T-helper 2 cell treated with Interferon-gamma antibody and Interleukin-4, amounts not matched to agents 5 μg/mL and 100 μg/mL, for 36 hours (primary cell): Measurements from ENCODE around the gene TTLL11.

ENCODE experiments used
- DNase-seq: peaks from one replicate; pipeline ENCODE4 v3.0.0; 2021; ENCODE audit warnings: low spot score
- H3K27ac Mint-ChIP-seq: one replicate; pipeline ENCODE4 v1.8.0; 2021; ENCODE audit warnings: mild to moderate bottlenecking, mixed read lengths
- H3K27me3 Mint-ChIP-seq: one replicate; pipeline ENCODE4 v1.8.0; 2021; ENCODE audit warnings: low read depth, mixed read lengths
- H3K36me3 Mint-ChIP-seq: one replicate; pipeline ENCODE4 v1.8.0; 2021; ENCODE audit warnings: low read depth, mixed read lengths
- H3K4me1 Mint-ChIP-seq: one replicate; pipeline ENCODE4 v1.8.0; 2021; ENCODE audit warnings: low read depth, mixed read lengths
- H3K4me3 Mint-ChIP-seq: one replicate; pipeline ENCODE4 v1.8.0; 2022; ENCODE audit warnings: mild to moderate bottlenecking, moderate library complexity, mixed read lengths
- H3K9me3 Mint-ChIP-seq: one replicate; pipeline ENCODE4 v1.8.0; 2021; ENCODE audit warnings: mixed read lengths

Gene TTLL11

GRCh38 chr9:121815546-121816448 lies 277.3 kb downstream of the TTLL11 start:
- H3K9me3 Mint-ChIP-seq: no peaks in the 10 kb centered on the region
- no peaks in the 10 kb centered on the region for H3K27me3 Mint-ChIP-seq
- no peak for DNase-seq
- H3K36me3 Mint-ChIP-seq: no peaks in the 10 kb centered on the region
- no peaks in the 10 kb centered on the region for H3K4me1 Mint-ChIP-seq
- H3K27ac Mint-ChIP-seq: no peak overlapping the region
- H3K4me3 Mint-ChIP-seq: no peak overlapping the region

- DNase-seq: no peak
- H3K27me3 Mint-ChIP-seq: no peaks in the 10 kb centered on the region
- H3K9me3 Mint-ChIP-seq: no peaks in the 10 kb centered on the region
- no peaks in the 10 kb centered on the region for H3K4me1 Mint-ChIP-seq
- H3K4me3 Mint-ChIP-seq: no peak overlapping the region
- no peaks in the 10 kb centered on the region for H3K36me3 Mint-ChIP-seq
- H3K27ac Mint-ChIP-seq: no peak overlapping the region
Observed at GRCh38 chr9:121815084-121815483, 278.0 kb downstream of the TTLL11 start.

- H3K4me3 Mint-ChIP-seq: no peak overlapping the region
Observed at GRCh38 chr9:121814594-121814993, 278.5 kb downstream of the TTLL11 start.

GRCh38 chr9:121813519-121814210 lies 279.4 kb downstream of the TTLL11 start:
- no peaks in the 10 kb centered on the region for H3K27me3 Mint-ChIP-seq
- H3K4me1 Mint-ChIP-seq: no peaks in the 10 kb centered on the region
- H3K27ac Mint-ChIP-seq: no peak overlapping the region
- no peaks in the 10 kb centered on the region for H3K36me3 Mint-ChIP-seq
- no peak overlapping the region for H3K4me3 Mint-ChIP-seq
- DNase-seq: no peak
- H3K9me3 Mint-ChIP-seq: no peaks in the 10 kb centered on the region

More at GRCh38 chr9:121814594-121814993, 278.5 kb downstream of the TTLL11 start:
- H3K27me3 Mint-ChIP-seq: no peaks in the 10 kb centered on the region
- no peak for DNase-seq
- no peaks in the 10 kb centered on the region for H3K9me3 Mint-ChIP-seq
- H3K4me1 Mint-ChIP-seq: no peaks in the 10 kb centered on the region
- no peaks in the 10 kb centered on the region for H3K36me3 Mint-ChIP-seq
- no peak overlapping the region for H3K27ac Mint-ChIP-seq

GRCh38 chr9:121812159-121812735 lies 280.9 kb downstream of the TTLL11 start:
- no peaks in the 10 kb centered on the region for H3K36me3 Mint-ChIP-seq
- no peak for DNase-seq
- H3K9me3 Mint-ChIP-seq: no peaks in the 10 kb centered on the region
- no peak overlapping the region for H3K4me3 Mint-ChIP-seq
- H3K4me1 Mint-ChIP-seq: no peaks in the 10 kb centered on the region
- H3K27me3 Mint-ChIP-seq: no peaks in the 10 kb centered on the region
- no peak overlapping the region for H3K27ac Mint-ChIP-seq

GRCh38 chr9:121811751-121812150 lies 281.4 kb downstream of the TTLL11 start:
- Mint-ChIP-seq H3K4me1 (no peaks in the 10 kb centered on the region), H3K36me3 (no peaks in the 10 kb centered on the region), H3K9me3 (no peaks in the 10 kb centered on the region), H3K27me3 (no peaks in the 10 kb centered on the region), H3K4me3 (no peak overlapping the region), H3K27ac (no peak overlapping the region)
- no peak for DNase-seq

- Mint-ChIP-seq H3K4me1 (no peaks in the 10 kb centered on the region), H3K27me3 (no peaks in the 10 kb centered on the region), H3K27ac (no peak overlapping the region), H3K4me3 (no peak overlapping the region), H3K36me3 (no peaks in the 10 kb centered on the region), H3K9me3 (no peaks in the 10 kb centered on the region)
- DNase-seq: no peak
Observed at GRCh38 chr9:121811140-121811539, 282.0 kb downstream of the TTLL11 start.

- Mint-ChIP-seq H3K27ac (no peak overlapping the region), H3K9me3 (no peaks in the 10 kb centered on the region), H3K27me3 (no peaks in the 10 kb centered on the region), H3K4me3 (no peak overlapping the region), H3K4me1 (no peaks in the 10 kb centered on the region), H3K36me3 (no peaks in the 10 kb centered on the region)
- DNase-seq: no peak
Observed at GRCh38 chr9:121810489-121810888, 282.6 kb downstream of the TTLL11 start.

GRCh38 chr9:121809356-121810050 lies 283.6 kb downstream of the TTLL11 start:
- H3K27me3 Mint-ChIP-seq: peaks cover 2% of the 10 kb centered on the region
- no peak overlapping the region for H3K27ac Mint-ChIP-seq
- no peaks in the 10 kb centered on the region for H3K4me1 Mint-ChIP-seq
- H3K9me3 Mint-ChIP-seq: no peaks in the 10 kb centered on the region
- no peaks in the 10 kb centered on the region for H3K36me3 Mint-ChIP-seq
- no peak for DNase-seq
- no peak overlapping the region for H3K4me3 Mint-ChIP-seq

- no peak overlapping the region for H3K27ac Mint-ChIP-seq
Observed at GRCh38 chr9:121808781-121809180, 284.3 kb downstream of the TTLL11 start.

GRCh38 chr9:121807823-121808278 lies 285.3 kb downstream of the TTLL11 start:
- H3K4me3 Mint-ChIP-seq: no peak overlapping the region
- no peaks in the 10 kb centered on the region for H3K4me1 Mint-ChIP-seq
- H3K27me3 Mint-ChIP-seq: peaks cover 7% of the 10 kb centered on the region
- H3K9me3 Mint-ChIP-seq: peaks cover 5% of the 10 kb centered on the region
- no peaks in the 10 kb centered on the region for H3K36me3 Mint-ChIP-seq
- DNase-seq: no peak
- H3K27ac Mint-ChIP-seq: no peak overlapping the region

More at GRCh38 chr9:121808781-121809180, 284.3 kb downstream of the TTLL11 start:
- H3K9me3 Mint-ChIP-seq: peaks cover 5% of the 10 kb centered on the region
- H3K27me3 Mint-ChIP-seq: peaks cover 7% of the 10 kb centered on the region
- H3K4me3 Mint-ChIP-seq: no peak overlapping the region
- no peak for DNase-seq
- no peaks in the 10 kb centered on the region for H3K36me3 Mint-ChIP-seq
- no peaks in the 10 kb centered on the region for H3K4me1 Mint-ChIP-seq

- peaks cover 5% of the 10 kb centered on the region for H3K9me3 Mint-ChIP-seq
- peaks cover 7% of the 10 kb centered on the region for H3K27me3 Mint-ChIP-seq
- H3K27ac Mint-ChIP-seq: no peak overlapping the region
- DNase-seq: no peak
- no peak overlapping the region for H3K4me3 Mint-ChIP-seq
- H3K36me3 Mint-ChIP-seq: no peaks in the 10 kb centered on the region
- no peaks in the 10 kb centered on the region for H3K4me1 Mint-ChIP-seq
Observed at GRCh38 chr9:121807069-121807822, 285.9 kb downstream of the TTLL11 start.

GRCh38 chr9:121802753-121803152 lies 290.4 kb downstream of the TTLL11 start:
- Mint-ChIP-seq H3K27ac (no peak overlapping the region), H3K9me3 (peaks cover 5% of the 10 kb centered on the region), H3K36me3 (no peaks in the 10 kb centered on the region), H3K27me3 (peaks cover 14% of the 10 kb centered on the region), H3K4me3 (no peak overlapping the region), H3K4me1 (no peaks in the 10 kb centered on the region)
- DNase-seq: no peak
